ENCODE measurements around the gene NFAM1.

The NFAM1 gene

DNA sequence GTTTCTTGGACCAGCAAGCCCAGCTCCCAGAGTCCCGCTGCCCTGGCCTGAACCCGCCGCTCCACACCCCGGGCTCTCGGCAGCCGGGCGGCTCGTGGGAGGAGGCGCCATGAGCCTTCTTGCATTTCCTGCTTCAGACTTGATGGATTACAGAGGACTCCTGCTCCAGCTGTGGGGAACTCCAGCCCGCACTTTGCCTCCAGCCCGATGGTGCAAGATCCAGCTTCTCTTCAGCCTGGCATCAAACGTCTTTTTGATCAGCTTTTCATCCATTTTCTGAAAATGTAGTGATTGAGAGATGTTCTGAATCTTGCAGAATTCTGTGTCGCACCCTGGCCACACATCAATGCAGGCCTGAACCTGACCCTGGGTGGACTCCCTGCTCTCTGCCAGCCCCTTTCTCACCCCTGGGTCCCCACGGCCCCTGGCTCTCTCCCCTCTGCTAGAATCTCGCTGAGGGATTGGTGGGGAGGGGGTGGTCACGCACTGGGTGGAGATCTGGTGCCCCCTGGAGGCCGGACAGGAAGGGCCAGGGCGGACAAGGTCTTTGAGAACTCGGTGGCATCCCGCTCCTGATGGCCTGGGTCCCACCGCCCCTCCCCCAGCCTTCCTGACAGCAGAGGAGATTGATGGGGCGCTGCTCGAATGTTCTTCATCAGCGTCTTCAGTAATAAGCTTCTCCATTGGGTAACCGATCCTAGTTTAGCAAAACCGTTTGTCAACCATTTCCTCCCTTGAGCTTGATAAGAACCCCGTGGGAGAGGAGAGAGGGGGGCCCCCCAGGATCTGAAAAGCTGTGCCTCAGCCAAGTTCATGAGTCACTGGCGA lies 12.1 kb upstream of the NFAM1 start (continued):
- TF ChIP-seq, protein P1, sequence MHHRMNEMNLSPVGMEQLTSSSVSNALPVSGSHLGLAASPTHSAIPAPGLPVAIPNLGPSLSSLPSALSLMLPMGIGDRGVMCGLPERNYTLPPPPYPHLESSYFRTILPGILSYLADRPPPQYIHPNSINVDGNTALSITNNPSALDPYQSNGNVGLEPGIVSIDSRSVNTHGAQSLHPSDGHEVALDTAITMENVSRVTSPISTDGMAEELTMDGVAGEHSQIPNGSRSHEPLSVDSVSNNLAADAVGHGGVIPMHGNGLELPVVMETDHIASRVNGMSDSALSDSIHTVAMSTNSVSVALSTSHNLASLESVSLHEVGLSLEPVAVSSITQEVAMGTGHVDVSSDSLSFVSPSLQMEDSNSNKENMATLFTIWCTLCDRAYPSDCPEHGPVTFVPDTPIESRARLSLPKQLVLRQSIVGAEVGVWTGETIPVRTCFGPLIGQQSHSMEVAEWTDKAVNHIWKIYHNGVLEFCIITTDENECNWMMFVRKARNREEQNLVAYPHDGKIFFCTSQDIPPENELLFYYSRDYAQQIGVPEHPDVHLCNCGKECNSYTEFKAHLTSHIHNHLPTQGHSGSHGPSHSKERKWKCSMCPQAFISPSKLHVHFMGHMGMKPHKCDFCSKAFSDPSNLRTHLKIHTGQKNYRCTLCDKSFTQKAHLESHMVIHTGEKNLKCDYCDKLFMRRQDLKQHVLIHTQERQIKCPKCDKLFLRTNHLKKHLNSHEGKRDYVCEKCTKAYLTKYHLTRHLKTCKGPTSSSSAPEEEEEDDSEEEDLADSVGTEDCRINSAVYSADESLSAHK (tag by site-specific recombination; IDR thresholded peaks at IDR 0.05), result no peak
- peak; percentile 94 for TF ChIP-seq ZFP69B (tag by site-specific recombination; IDR thresholded peaks at IDR 0.05)
- no peak for TF ChIP-seq ZNF776 (tag by site-specific recombination; IDR thresholded peaks at IDR 0.05; ENCODE audit: borderline replicate concordance)
- TF ChIP-seq KLF7 (tag by site-specific recombination; IDR thresholded peaks at IDR 0.05; ENCODE audit: borderline replicate concordance), result no peak
- no peak for TF ChIP-seq INSM2 (tag by site-specific recombination; IDR thresholded peaks at IDR 0.05)
- TF ChIP-seq ZNF529 (tag by site-specific recombination; IDR thresholded peaks at IDR 0.05; ENCODE audit: insufficient replicate concordance), result no peak
- TF ChIP-seq ZFP3 (tag by site-specific recombination; IDR thresholded peaks at IDR 0.05; ENCODE audit: low read depth), result no peak
- no peak for TF ChIP-seq ZNF274 (IDR thresholded peaks at IDR 0.05; ENCODE audit: low read length)
- TF ChIP-seq ZNF274 (tag by site-specific recombination; IDR thresholded peaks at IDR 0.05; ENCODE audit: borderline replicate concordance), result no peak
- no peak for TF ChIP-seq ZSCAN16 (tag by site-specific recombination; IDR thresholded peaks at IDR 0.05)
- peak; percentile 78 for TF ChIP-seq ZXDB (tag by site-specific recombination; IDR thresholded peaks at IDR 0.05)
- no peak for TF ChIP-seq ZSCAN18 (tag by site-specific recombination; IDR thresholded peaks at IDR 0.05)
- no peak for TF ChIP-seq ZNF114 (tag by site-specific recombination; IDR thresholded peaks at IDR 0.05)
- peak; percentile 98 for TF ChIP-seq ZBTB17 (tag by site-specific recombination; IDR thresholded peaks at IDR 0.05)
- peak; percentile 94 for TF ChIP-seq ZNF366 (tag by site-specific recombination; conservative IDR thresholded peaks at IDR 0.05)
- TF ChIP-seq ZIC2 (tag by site-specific recombination; IDR thresholded peaks at IDR 0.05), result no peak
- TF ChIP-seq ZNF391 (tag by site-specific recombination; IDR thresholded peaks at IDR 0.05; ENCODE audit: borderline replicate concordance, low read depth), result no peak
- TF ChIP-seq ZNF600 (tag by site-specific recombination; IDR thresholded peaks at IDR 0.05), result no peak
- TF ChIP-seq ZNF404 (tag by site-specific recombination; IDR thresholded peaks at IDR 0.05), result no peak
- peak; percentile 71 for TF ChIP-seq ZNF341 (tag by site-specific recombination; IDR thresholded peaks at IDR 0.05; ENCODE audit: low read depth)
- TF ChIP-seq CTCF (tag by site-specific recombination; IDR thresholded peaks at IDR 0.05), result peak; percentile 81
- TF ChIP-seq, protein P2, sequence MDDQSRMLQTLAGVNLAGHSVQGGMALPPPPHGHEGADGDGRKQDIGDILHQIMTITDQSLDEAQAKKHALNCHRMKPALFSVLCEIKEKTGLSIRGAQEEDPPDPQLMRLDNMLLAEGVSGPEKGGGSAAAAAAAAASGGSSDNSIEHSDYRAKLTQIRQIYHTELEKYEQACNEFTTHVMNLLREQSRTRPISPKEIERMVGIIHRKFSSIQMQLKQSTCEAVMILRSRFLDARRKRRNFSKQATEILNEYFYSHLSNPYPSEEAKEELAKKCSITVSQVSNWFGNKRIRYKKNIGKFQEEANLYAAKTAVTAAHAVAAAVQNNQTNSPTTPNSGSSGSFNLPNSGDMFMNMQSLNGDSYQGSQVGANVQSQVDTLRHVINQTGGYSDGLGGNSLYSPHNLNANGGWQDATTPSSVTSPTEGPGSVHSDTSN (CRISPR knock-in tag; IDR thresholded peaks at IDR 0.05), result peak; percentile 40; the same call in 1 of the 2 replicates
- no peak for TF ChIP-seq ZNF596 (tag by site-specific recombination; IDR thresholded peaks at IDR 0.05)
- no peak for TF ChIP-seq ZNF548 (tag by site-specific recombination; IDR thresholded peaks at IDR 0.05)
- TF ChIP-seq ZNF768 (tag by site-specific recombination; IDR thresholded peaks at IDR 0.05), result no peak
- TF ChIP-seq ZFHX2 (tag by site-specific recombination; conservative IDR thresholded peaks at IDR 0.05), result peak; percentile 69
- no peak for TF ChIP-seq ZNF133 (tag by site-specific recombination; IDR thresholded peaks at IDR 0.05)
- TF ChIP-seq OSR2 (tag by site-specific recombination; IDR thresholded peaks at IDR 0.05), result no peak
- 0 out of 2 replicates have a peak, but pooled peaks have one; percentile 9 for TF ChIP-seq WT1 (tag by site-specific recombination; IDR thresholded peaks at IDR 0.05)
- TF ChIP-seq ZNF664 (tag by site-specific recombination; IDR thresholded peaks at IDR 0.05), result no peak
- no peak for TF ChIP-seq MZF1 (tag by site-specific recombination; IDR thresholded peaks at IDR 0.05; ENCODE audit: borderline replicate concordance)
- peak; percentile 72; the same call in 1 of the 2 replicates for TF ChIP-seq ZNF2 (tag by site-specific recombination; IDR thresholded peaks at IDR 0.05)
- TF ChIP-seq ZNF530 (tag by site-specific recombination; IDR thresholded peaks at IDR 0.05; ENCODE audit: low read depth), result no peak

Data from HEK293 (cell line).